HepG2 (cell line): ENCODE measurements around the gene CCSER1. TPM values are rescaled to one million over a fixed set of nuclear protein-coding genes. Genes with fewer than 3 reads are reported as not detected.

Source experiments
- ATAC-seq: fragments of 200-7000 bp; cut with Tn5 transposase; 3 replicates; pipeline ENCODE4 v1.9.1; 2020; ENCODE audit warnings: mild to moderate bottlenecking, moderate library complexity
- BruUV-seq: library from RNA; stranded (reverse); fragments of 400-500 nt; replicated peaks from 2 replicates; lab custom pipeline; 2021; lab: Mats Ljungman, UMichigan
- CTCF ChIA-PET: fragments of 300-600 bp; formaldehyde crosslinking; extraction: SDS; loops from one replicate; lab custom pipeline; 2021; ENCODE audit warnings: low total read pairs, inconsistent platforms, low intra/inter-chr PET ratio; lab: Yijun Ruan, JAX
- POLR2A ChIA-PET: fragments of 350-600 bp; sonication (Branson Sonifier 250); formaldehyde crosslinking; loops from one replicate; lab custom pipeline; 2020; ENCODE audit warnings: antibody characterized with exemption, inconsistent platforms; lab: Yijun Ruan, JAX
- DNase-seq: peaks from one replicate; pipeline ENCODE4 v3.0.0-alpha.2; 2015; ENCODE audit warnings: low spot score
- FAIRE-seq: peaks from 3 replicates; lab custom pipeline; 2011; peaks lifted over from hg19 to GRCh38; lab: Jason Lieb, UNC
- H2AFZ ChIP-seq: one replicate; pipeline ENCODE4 v1.6.1; 2011; ENCODE audit warnings: low read length, inconsistent platforms
- H3K27ac ChIP-seq: fragments of 300-600 bp; 3 replicates; pipeline ENCODE4 v1.8.0; 2011; ENCODE audit warnings: mixed run types, mild to moderate bottlenecking, mixed read lengths, low read length, inconsistent platforms; ENCODE audit not compliant: insufficient read depth; ENCODE audit errors: extremely low read length
- H3K27me3 ChIP-seq, 2 experiments: fragments of 200-600 bp in 1 of 2; 2 replicates in 1 of 2; 3 replicates in 1 of 2; pipeline versions ENCODE4 v1.6.0 to v1.8.0; 2011; ENCODE audit warnings: low read length in 2 of 2, mild to moderate bottlenecking in 2 of 2, moderate library complexity in 2 of 2, inconsistent platforms in 1 of 2; ENCODE audit not compliant: insufficient read depth in 2 of 2, control insufficient read depth in 1 of 2
- H3K36me3 ChIP-seq, 2 experiments: fragments of 200-600 bp in 1 of 2; replicated peaks in 1 of 2; 2 replicates in 1 of 2; 3 replicates in 1 of 2; pipeline versions ENCODE4 v1.5.1 to v1.8.0; 2011; ENCODE audit warnings: low read length in 2 of 2, inconsistent platforms in 1 of 2; ENCODE audit not compliant: insufficient read depth in 2 of 2, control insufficient read depth in 1 of 2
- H3K4me1 ChIP-seq: 2 replicates; pipeline ENCODE4 v1.5.1; 2012; ENCODE audit warnings: low read length, inconsistent platforms; ENCODE audit not compliant: insufficient read depth
- H3K4me2 ChIP-seq: 2 replicates; pipeline ENCODE4 v1.6.0; 2011; ENCODE audit warnings: low read depth, low read length, inconsistent platforms
- H3K4me3 ChIP-seq, 3 experiments: fragments of 200-600 bp in 1 of 3; sonication (generic), shearing (Covaris generic) in 1 of 3; replicated peaks in 1 of 3; 2 replicates each; pipeline ENCODE4 v1.5.1; 2011 to 2016; ENCODE audit warnings: low read length in 3 of 3, inconsistent platforms in 2 of 3, low read depth in 2 of 3, mild to moderate bottlenecking in 2 of 3, control low read depth in 1 of 3, mixed read lengths in 1 of 3; ENCODE audit not compliant: insufficient read depth in 1 of 3
- H3K79me2 ChIP-seq: one replicate; pipeline ENCODE4 v1.6.1; 2011; ENCODE audit warnings: low read length, inconsistent platforms; ENCODE audit not compliant: insufficient read depth
- H3K9ac ChIP-seq: 2 replicates; pipeline ENCODE4 v1.6.0; 2011; ENCODE audit warnings: mild to moderate bottlenecking, low read depth, low read length, inconsistent platforms; ENCODE audit not compliant: insufficient read depth
- H3K9me3 ChIP-seq: 2 replicates; pipeline ENCODE4 v1.5.1; 2012; ENCODE audit warnings: mild to moderate bottlenecking, low read length
- H4K20me1 ChIP-seq: 2 replicates; pipeline ENCODE4 v1.6.0; 2011; ENCODE audit warnings: inconsistent platforms, mild to moderate bottlenecking, low read length, moderate library complexity; ENCODE audit not compliant: insufficient read depth
- HMG20B ChIP-seq: conservative IDR thresholded peaks from 2 replicates; pipeline ENCODE4 v1.6.1; 2016; ENCODE audit warnings: missing genetic modification reagents, missing compliant biosample characterization
- NFKB2 ChIP-seq: sonication (generic); formaldehyde crosslinking; IDR thresholded peaks from 2 replicates; pipeline ENCODE4 v1.4.0; 2020; ENCODE audit warnings: missing genetic modification reagents, borderline replicate concordance
- SIX4 ChIP-seq: sonication (generic); formaldehyde crosslinking; IDR thresholded peaks from 2 replicates; pipeline ENCODE4 v1.4.0; 2020; ENCODE audit warnings: missing genetic modification reagents
- SNAPC2 ChIP-seq: sonication (generic); formaldehyde crosslinking; IDR thresholded peaks from 2 replicates; pipeline ENCODE4 v1.8.1; 2022; ENCODE audit warnings: mild to moderate bottlenecking, missing genetic modification reagents
- ZBTB37 ChIP-seq: sonication (generic); formaldehyde crosslinking; IDR thresholded peaks from 2 replicates; pipeline ENCODE4 v1.4.0; 2020; ENCODE audit warnings: mild to moderate bottlenecking, missing genetic modification reagents
- ZBTB44 ChIP-seq: sonication (generic); formaldehyde crosslinking; IDR thresholded peaks from 2 replicates; pipeline ENCODE4 v1.4.0; 2020; ENCODE audit warnings: missing genetic modification reagents
- ZZZ3 ChIP-seq: sonication (generic); formaldehyde crosslinking; IDR thresholded peaks from 2 replicates; pipeline ENCODE4 v1.4.0; 2020; ENCODE audit warnings: missing genetic modification reagents, mild to moderate bottlenecking, borderline replicate concordance
- WGBS: methylation state at CpG from one replicate; pipeline ENCODE4 v1.1.6; 2017; ENCODE audit warnings: low lambda C conversion rate; 5-methylcytosine and 5-hydroxymethylcytosine counted together
- in situ Hi-C: cut with HindIII; loops from 2 replicates; pipeline ENCODE4 v1.10.0; 2017; ENCODE audit warnings: low pct_unique_long_range_greater_than_20kb; ENCODE audit not compliant: extremely low pct_ligation_motif_present
- intact Hi-C: fragments of 100-400 bp; cut with micrococcal nuclease; formaldehyde crosslinking; loops from one replicate; pipeline ENCODE4 v1.10.0; 2022; ENCODE audit not compliant: unreplicated experiment
- polyA plus RNA-seq, 8 experiments: library from polyadenylated mRNA; depleted of rRNA in 3 of 8; stranded (reverse) in 7 of 8; unstranded in 1 of 8; fragments of >200 nt; fragmentation: Illumina TruSeq in 4 of 8; extraction: Trizol in 4 of 8; gene quantifications; 2 replicates each; pipeline versions ENCODE4 v1.2.1 to v1.2.3, GENCODE V29; 2011 to 2016; ENCODE audit warnings: low read depth in 4 of 8, missing spikeins in 1 of 8, mixed read lengths in 1 of 8; ENCODE audit not compliant: insufficient read depth in 1 of 8
- total RNA-seq, 5 experiments: library from RNA; depleted of rRNA; stranded (reverse); fragments of >200 nt; fragmentation: Illumina TruSeq; extraction: Trizol; gene quantifications; 2 replicates each; pipeline ENCODE4 v1.2.3, GENCODE V29; 2016; ENCODE audit warnings: low read depth in 1 of 5
- TF ChIP-seq, protein P1 (sequence below): IDR thresholded peaks from 2 replicates; pipeline ENCODE4 v1.6.1; 2016; ENCODE audit warnings: mild to moderate bottlenecking
- TF ChIP-seq, protein P2 (sequence below): sonication (generic); formaldehyde crosslinking; IDR thresholded peaks from 2 replicates; pipeline ENCODE4 v1.8.1; 2023; ENCODE audit warnings: missing genetic modification reagents, mild to moderate bottlenecking, borderline replicate concordance
- TF ChIP-seq, protein P3 (sequence below): sonication (generic); formaldehyde crosslinking; conservative IDR thresholded peaks from 2 replicates; pipeline ENCODE4 v1.8.1; 2023; ENCODE audit warnings: missing genetic modification reagents
- TF ChIP-seq, protein P4 (sequence below): sonication (generic); formaldehyde crosslinking; IDR thresholded peaks from 2 replicates; pipeline ENCODE4 v1.5.1; 2020; ENCODE audit warnings: mild to moderate bottlenecking, missing genetic modification reagents, moderate library complexity

CCSER1 gene
- total and polyA plus RNA-seq, 2 of the 13 experiments (the other 11 are each of a cell fraction or from before 2014, with no cell fraction given), result not detected

DNA sequence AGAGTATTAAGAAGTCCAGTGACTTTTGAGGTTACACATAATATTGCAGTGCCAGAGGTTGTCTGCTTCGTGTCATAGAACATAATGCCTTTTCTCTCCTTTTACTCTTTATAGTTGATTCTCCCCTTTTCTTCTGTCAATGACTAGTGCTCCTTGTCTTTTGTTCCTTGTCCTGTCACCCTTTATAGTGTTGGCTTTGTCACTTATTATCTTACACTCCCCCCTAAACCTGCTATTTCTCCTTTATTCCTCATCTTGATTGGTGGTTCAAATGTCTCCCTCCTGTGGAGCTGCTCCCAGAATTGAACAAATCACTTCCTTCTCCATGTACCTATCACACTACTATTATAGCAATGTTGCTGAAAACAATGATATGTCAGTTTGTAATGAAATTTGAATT is 1320.0 kb downstream of the CCSER1 start:
- no peaks in the 10 kb centered on the region for H3K36me3 ChIP-seq
- BruUV-seq, result no TSS peak
- TF ChIP-seq SIX4 (CRISPR knock-in tag) (no peak), ZZZ3 (no peak), HMG20B (CRISPR knock-in tag) (no peak), SNAPC2 (CRISPR knock-in tag) (no peak), ZBTB44 (CRISPR knock-in tag) (no peak), ZBTB37 (CRISPR knock-in tag) (no peak), NFKB2 (CRISPR knock-in tag) (no peak)
- TF ChIP-seq, protein P1, sequence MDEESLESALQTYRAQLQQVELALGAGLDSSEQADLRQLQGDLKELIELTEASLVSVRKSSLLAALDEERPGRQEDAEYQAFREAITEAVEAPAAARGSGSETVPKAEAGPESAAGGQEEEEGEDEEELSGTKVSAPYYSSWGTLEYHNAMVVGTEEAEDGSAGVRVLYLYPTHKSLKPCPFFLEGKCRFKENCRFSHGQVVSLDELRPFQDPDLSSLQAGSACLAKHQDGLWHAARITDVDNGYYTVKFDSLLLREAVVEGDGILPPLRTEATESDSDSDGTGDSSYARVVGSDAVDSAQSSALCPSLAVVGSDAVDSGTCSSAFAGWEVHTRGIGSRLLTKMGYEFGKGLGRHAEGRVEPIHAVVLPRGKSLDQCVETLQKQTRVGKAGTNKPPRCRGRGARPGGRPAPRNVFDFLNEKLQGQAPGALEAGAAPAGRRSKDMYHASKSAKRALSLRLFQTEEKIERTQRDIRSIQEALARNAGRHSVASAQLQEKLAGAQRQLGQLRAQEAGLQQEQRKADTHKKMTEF (CRISPR knock-in tag), result no peak
- TF ChIP-seq, protein P2, sequence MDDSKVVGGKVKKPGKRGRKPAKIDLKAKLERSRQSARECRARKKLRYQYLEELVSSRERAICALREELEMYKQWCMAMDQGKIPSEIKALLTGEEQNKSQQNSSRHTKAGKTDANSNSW (CRISPR knock-in tag), result no peak
- TF ChIP-seq, protein P3, sequence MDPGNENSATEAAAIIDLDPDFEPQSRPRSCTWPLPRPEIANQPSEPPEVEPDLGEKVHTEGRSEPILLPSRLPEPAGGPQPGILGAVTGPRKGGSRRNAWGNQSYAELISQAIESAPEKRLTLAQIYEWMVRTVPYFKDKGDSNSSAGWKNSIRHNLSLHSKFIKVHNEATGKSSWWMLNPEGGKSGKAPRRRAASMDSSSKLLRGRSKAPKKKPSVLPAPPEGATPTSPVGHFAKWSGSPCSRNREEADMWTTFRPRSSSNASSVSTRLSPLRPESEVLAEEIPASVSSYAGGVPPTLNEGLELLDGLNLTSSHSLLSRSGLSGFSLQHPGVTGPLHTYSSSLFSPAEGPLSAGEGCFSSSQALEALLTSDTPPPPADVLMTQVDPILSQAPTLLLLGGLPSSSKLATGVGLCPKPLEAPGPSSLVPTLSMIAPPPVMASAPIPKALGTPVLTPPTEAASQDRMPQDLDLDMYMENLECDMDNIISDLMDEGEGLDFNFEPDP (CRISPR knock-in tag), result no peak
- TF ChIP-seq, protein P4, sequence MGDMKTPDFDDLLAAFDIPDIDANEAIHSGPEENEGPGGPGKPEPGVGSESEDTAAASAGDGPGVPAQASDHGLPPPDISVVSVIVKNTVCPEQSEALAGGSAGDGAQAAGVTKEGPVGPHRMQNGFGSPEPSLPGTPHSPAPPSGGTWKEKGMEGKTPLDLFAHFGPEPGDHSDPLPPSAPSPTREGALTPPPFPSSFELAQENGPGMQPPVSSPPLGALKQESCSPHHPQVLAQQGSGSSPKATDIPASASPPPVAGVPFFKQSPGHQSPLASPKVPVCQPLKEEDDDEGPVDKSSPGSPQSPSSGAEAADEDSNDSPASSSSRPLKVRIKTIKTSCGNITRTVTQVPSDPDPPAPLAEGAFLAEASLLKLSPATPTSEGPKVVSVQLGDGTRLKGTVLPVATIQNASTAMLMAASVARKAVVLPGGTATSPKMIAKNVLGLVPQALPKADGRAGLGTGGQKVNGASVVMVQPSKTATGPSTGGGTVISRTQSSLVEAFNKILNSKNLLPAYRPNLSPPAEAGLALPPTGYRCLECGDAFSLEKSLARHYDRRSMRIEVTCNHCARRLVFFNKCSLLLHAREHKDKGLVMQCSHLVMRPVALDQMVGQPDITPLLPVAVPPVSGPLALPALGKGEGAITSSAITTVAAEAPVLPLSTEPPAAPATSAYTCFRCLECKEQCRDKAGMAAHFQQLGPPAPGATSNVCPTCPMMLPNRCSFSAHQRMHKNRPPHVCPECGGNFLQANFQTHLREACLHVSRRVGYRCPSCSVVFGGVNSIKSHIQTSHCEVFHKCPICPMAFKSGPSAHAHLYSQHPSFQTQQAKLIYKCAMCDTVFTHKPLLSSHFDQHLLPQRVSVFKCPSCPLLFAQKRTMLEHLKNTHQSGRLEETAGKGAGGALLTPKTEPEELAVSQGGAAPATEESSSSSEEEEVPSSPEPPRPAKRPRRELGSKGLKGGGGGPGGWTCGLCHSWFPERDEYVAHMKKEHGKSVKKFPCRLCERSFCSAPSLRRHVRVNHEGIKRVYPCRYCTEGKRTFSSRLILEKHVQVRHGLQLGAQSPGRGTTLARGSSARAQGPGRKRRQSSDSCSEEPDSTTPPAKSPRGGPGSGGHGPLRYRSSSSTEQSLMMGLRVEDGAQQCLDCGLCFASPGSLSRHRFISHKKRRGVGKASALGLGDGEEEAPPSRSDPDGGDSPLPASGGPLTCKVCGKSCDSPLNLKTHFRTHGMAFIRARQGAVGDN (CRISPR knock-in tag), result no peak

More for the DNA sequence above, 1320.0 kb downstream of the CCSER1 start:
- in situ Hi-C loops (no loop called here), intact Hi-C loops (no loop called here)
- Histone ChIP-seq H4K20me1 (no peaks in the 10 kb centered on the region), H3K4me1 (no peaks in the 10 kb centered on the region), H3K4me3 (no peak overlapping the region), H3K79me2 (no peaks in the 10 kb centered on the region), H2AFZ (no peak overlapping the region), H3K9ac (no peak overlapping the region), H3K4me2 (no peak overlapping the region), H3K27ac (no peak overlapping the region), H3K27me3 (no peaks in the 10 kb centered on the region), H3K9me3 (no peaks in the 10 kb centered on the region)
- WGBS, result 0% methylated on average over 1 of the region's 1 CpG
- CTCF ChIA-PET, result no interaction called here
- DNase-seq (no peak), FAIRE-seq (no peak), ATAC-seq (no peak)
- POLR2A ChIA-PET, result no interaction called here
